MM.1S (cell line): ENCODE data around the gene ANP32B.

ENCODE experiments used
- DNase-seq: peaks from one replicate; pipeline ENCODE4 v3.0.0-alpha.2; 2015
- H2AFZ ChIP-seq: fragments of 300-600 bp; sonication (generic); 2 replicates; pipeline ENCODE4 v1.6.0; 2016; ENCODE audit warnings: antibody characterized with exemption, low read length
- H3F3A ChIP-seq: fragments of 300-600 bp; sonication (generic); 2 replicates; pipeline ENCODE4 v1.6.1; 2016; ENCODE audit warnings: mild to moderate bottlenecking, antibody characterized with exemption, low read length, moderate library complexity, mixed read lengths; ENCODE audit not compliant: insufficient read depth
- H3K27ac ChIP-seq: fragments of 300-600 bp; sonication (generic); 2 replicates; pipeline ENCODE4 v1.5.1; 2016; ENCODE audit warnings: mild to moderate bottlenecking, low read length
- H3K27me3 ChIP-seq: fragments of 300-600 bp; sonication (generic); replicated peaks from 2 replicates; pipeline ENCODE4 v1.6.0; 2016; ENCODE audit warnings: low read length; ENCODE audit not compliant: insufficient read depth
- H3K36me3 ChIP-seq: fragments of 300-600 bp; sonication (generic); replicated peaks from 2 replicates; pipeline ENCODE4 v1.6.1; 2016; ENCODE audit warnings: mild to moderate bottlenecking, low read length, mixed read lengths; ENCODE audit not compliant: insufficient read depth
- H3K4me1 ChIP-seq: fragments of 300-600 bp; sonication (generic); 2 replicates; pipeline ENCODE4 v1.6.1; 2016; ENCODE audit warnings: low read length, mixed read lengths
- H3K4me2 ChIP-seq: fragments of 300-600 bp; sonication (generic); 2 replicates; pipeline ENCODE4 v1.6.0; 2016; ENCODE audit warnings: low read depth, low read length
- H3K4me3 ChIP-seq: fragments of 300-600 bp; sonication (generic); 2 replicates; pipeline ENCODE4 v1.5.1; 2016; ENCODE audit warnings: low read length, mixed read lengths
- H3K79me2 ChIP-seq: fragments of 300-600 bp; sonication (generic); 2 replicates; pipeline ENCODE4 v1.6.1; 2016; ENCODE audit warnings: mixed run types, low read length, mixed read lengths
- H3K9ac ChIP-seq: fragments of 300-600 bp; sonication (generic); 2 replicates; pipeline ENCODE4 v1.6.1; 2016; ENCODE audit warnings: low read length, mixed read lengths
- H3K9me2 ChIP-seq: fragments of 300-600 bp; sonication (generic); replicated peaks from 2 replicates; pipeline ENCODE4 v1.6.1; 2016; ENCODE audit warnings: mild to moderate bottlenecking, low read length, mixed read lengths; ENCODE audit not compliant: insufficient read depth
- H3K9me3 ChIP-seq: fragments of 300-600 bp; sonication (generic); replicated peaks from 2 replicates; pipeline ENCODE4 v1.6.1; 2016; ENCODE audit warnings: mild to moderate bottlenecking, low read length, mixed read lengths; ENCODE audit not compliant: insufficient read depth
- H4K20me1 ChIP-seq: fragments of 300-600 bp; sonication (generic); 2 replicates; pipeline ENCODE4 v1.6.1; 2016; ENCODE audit warnings: mild to moderate bottlenecking, low read length, moderate library complexity, mixed read lengths; ENCODE audit not compliant: insufficient read depth
- CTCF ChIP-seq: fragments of 300-600 bp; sonication (generic); IDR thresholded peaks from 2 replicates; pipeline ENCODE4 v1.5.1; 2016; ENCODE audit warnings: antibody characterized with exemption, low read length, mixed read lengths
- EZH2 ChIP-seq: fragments of 300-600 bp; sonication (generic); optimal IDR thresholded peaks from 2 replicates; pipeline ENCODE3; 2017; ENCODE audit warnings: low read depth, mild to moderate bottlenecking, antibody characterized with exemption, low read length, mixed read lengths
- EZH2phosphoT487 ChIP-seq: fragments of 300-600 bp; sonication (generic); IDR thresholded peaks from 2 replicates; pipeline ENCODE4 v1.6.1; 2018; ENCODE audit warnings: antibody characterized with exemption, low read length

Gene ANP32B

DNA sequence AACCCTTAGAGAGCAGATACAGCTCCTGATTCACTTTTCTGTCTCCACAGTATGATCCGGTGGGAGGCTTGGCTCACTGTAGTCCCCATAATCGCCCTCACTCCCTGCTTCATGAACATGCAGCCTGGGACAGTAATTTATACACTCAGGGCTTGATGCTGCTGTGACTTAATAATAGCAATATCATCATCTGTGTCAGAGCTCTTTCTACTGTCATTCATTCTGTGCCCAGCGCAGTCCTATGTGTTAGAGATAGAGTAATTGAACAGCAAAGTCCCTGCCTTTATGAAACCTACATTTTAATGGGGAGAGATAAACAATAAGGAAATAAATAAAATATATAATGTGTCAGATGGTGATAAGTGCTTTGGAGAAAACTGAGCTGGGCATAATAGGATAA, 42.4 kb upstream of the ANP32B start:
- Histone ChIP-seq H3F3A (peaks cover 22% of the 10 kb centered on the region), H3K36me3 (no peaks in the 10 kb centered on the region), H2AFZ (no peak overlapping the region), H3K9ac (no peak overlapping the region), H3K4me3 (no peak overlapping the region), H3K79me2 (peaks cover 17% of the 10 kb centered on the region), H4K20me1 (no peaks in the 10 kb centered on the region), H3K27me3 (no peaks in the 10 kb centered on the region), H3K9me2 (no peaks in the 10 kb centered on the region), H3K4me1 (peaks cover 43% of the 10 kb centered on the region), H3K9me3 (no peaks in the 10 kb centered on the region), H3K4me2 (no peak overlapping the region), H3K27ac (no peak overlapping the region)
- no peak for TF ChIP-seq CTCF
- TF ChIP-seq EZH2, result no peak
- no peak for TF ChIP-seq EZH2phosphoT487
- DNase-seq, result no peak

DNA sequence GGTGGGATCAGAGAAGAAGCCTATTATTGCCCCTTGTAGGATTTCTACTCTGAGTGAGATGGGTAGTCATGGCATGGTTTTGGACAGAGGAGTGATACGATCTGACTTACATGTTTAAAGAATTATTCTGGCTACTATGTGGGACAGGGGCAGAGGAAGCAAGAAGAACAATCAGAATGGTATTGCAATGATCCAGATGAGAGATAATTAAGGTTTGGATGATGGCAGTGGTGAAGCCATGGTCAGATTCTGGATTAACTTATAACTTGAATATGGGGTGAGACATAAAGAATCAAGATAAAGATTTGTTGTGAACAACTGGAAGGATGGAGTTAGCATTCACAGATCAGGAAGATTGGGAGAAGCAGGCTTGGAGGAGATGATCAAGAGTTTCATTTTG, 41.8 kb upstream of the ANP32B start:
- no peaks in the 10 kb centered on the region for H4K20me1 ChIP-seq
- H3K9ac ChIP-seq, result no peak overlapping the region
- H3K4me2 ChIP-seq, result no peak overlapping the region
- H3K79me2 ChIP-seq, result peaks cover 13% of the 10 kb centered on the region
- H3K27ac ChIP-seq, result no peak overlapping the region
- peaks cover 19% of the 10 kb centered on the region for H3F3A ChIP-seq
- H3K4me3 ChIP-seq, result no peak overlapping the region
- no peaks in the 10 kb centered on the region for H3K9me3 ChIP-seq
- TF ChIP-seq CTCF (no peak), EZH2phosphoT487 (no peak), EZH2 (no peak)
- DNase-seq, result no peak
- no peaks in the 10 kb centered on the region for H3K9me2 ChIP-seq
- no peak overlapping the region for H2AFZ ChIP-seq
- no peaks in the 10 kb centered on the region for H3K27me3 ChIP-seq
- H3K4me1 ChIP-seq, result peaks cover 37% of the 10 kb centered on the region
- H3K36me3 ChIP-seq, result no peaks in the 10 kb centered on the region

- H3K9ac ChIP-seq, result no peak overlapping the region
Measured at GRCh38 chr9:97943308-97943855, 39.8 kb upstream of the ANP32B start.

More at GRCh38 chr9:97943308-97943855, 39.8 kb upstream of the ANP32B start:
- H2AFZ ChIP-seq, result no peak overlapping the region
- H3K4me3 ChIP-seq, result no peak overlapping the region
- H3K9me3 ChIP-seq, result no peaks in the 10 kb centered on the region
- peaks cover 10% of the 10 kb centered on the region for H3F3A ChIP-seq
- H3K27ac ChIP-seq, result no peak overlapping the region
- H4K20me1 ChIP-seq, result no peaks in the 10 kb centered on the region
- no peaks in the 10 kb centered on the region for H3K79me2 ChIP-seq
- H3K9me2 ChIP-seq, result no peaks in the 10 kb centered on the region
- no peak overlapping the region for H3K4me2 ChIP-seq
- TF ChIP-seq CTCF (no peak), EZH2phosphoT487 (no peak), EZH2 (no peak)
- no peaks in the 10 kb centered on the region for H3K27me3 ChIP-seq
- peaks cover 25% of the 10 kb centered on the region for H3K4me1 ChIP-seq
- no peak for DNase-seq
- no peaks in the 10 kb centered on the region for H3K36me3 ChIP-seq
